NCI-H146 treated with DMSO at 0.1 percent for 48 hours (cell line): ENCODE data around the gene CNP.

ENCODE experiments used
- DNase-seq: peaks from one replicate; lab custom pipeline; 2025; ENCODE audit not compliant: unreplicated experiment; lab: John Stamatoyannopoulos, UW

Gene CNP

GRCh38 chr17:42026857-42027589 is 60.4 kb downstream of the CNP start:
- no peak for DNase-seq
